HCT116 (cell line): ENCODE results near the gene SPAM1. TPM values are rescaled to one million over a fixed set of nuclear protein-coding genes. Genes with fewer than 3 reads are reported as not detected.

Experiments used
- ATAC-seq: fragments of 200-7000 bp; cut with Tn5 transposase; 2 replicates; pipeline ENCODE4 v1.9.1; 2020; ENCODE audit warnings: mild to moderate bottlenecking, moderate library complexity
- BruUV-seq: library from RNA; stranded (reverse); fragments of 400-500 nt; replicated peaks from 2 replicates; lab custom pipeline; 2021; lab: Mats Ljungman, UMichigan
- CTCF ChIA-PET: fragments of 300-600 bp; sonication (Branson Sonifier 250); formaldehyde crosslinking; loops from one replicate; lab custom pipeline; 2021; ENCODE audit warnings: antibody characterized with exemption; lab: Charles Lee
- POLR2A ChIA-PET: fragments of 300-600, 350-600 bp; sonication (Branson Sonifier 250); formaldehyde crosslinking; loops from one replicate; lab custom pipeline; 2021; ENCODE audit warnings: antibody characterized with exemption; lab: Charles Lee
- RAD21 ChIA-PET, 2 experiments: fragments of 300-600 bp; sonication (Branson Sonifier 250); formaldehyde crosslinking; loops; one replicate each; lab custom pipeline; 2023; ENCODE audit warnings: low total read pairs in 2 of 2; ENCODE audit not compliant: uncharacterized antibody in 2 of 2, unreplicated experiment in 2 of 2, low non-redundant PET in 1 of 2; lab: Charles Lee
- DNase-seq: peaks from one replicate; pipeline ENCODE4 v3.0.0-alpha.2; 2010; ENCODE audit warnings: low read depth, low spot score
- H2AFZ ChIP-seq: fragments of 200-600 bp; shearing (Covaris generic), sonication (generic); 2 replicates; pipeline ENCODE4 v1.6.1; 2017; ENCODE audit warnings: low read depth, mixed run types, mixed read lengths, antibody characterized with exemption, low read length; ENCODE audit not compliant: poor library complexity, severe bottlenecking
- H3K27ac ChIP-seq: 2 replicates; pipeline ENCODE4 v1.5.1; 2012; ENCODE audit warnings: low read depth, low read length
- H3K27me3 ChIP-seq: fragments of 200-600 bp; sonication (generic); 2 replicates; pipeline ENCODE4 v1.6.1; 2016; ENCODE audit warnings: mixed run types, low read length, mixed read lengths; ENCODE audit not compliant: insufficient read depth
- H3K36me3 ChIP-seq, 2 experiments: fragments of 200-500 bp in 1 of 2; fragments of 200-600 bp in 1 of 2; sonication (Bioruptor generic) in 1 of 2; sonication (generic) in 1 of 2; 2 replicates each; pipeline versions ENCODE4 v1.5.1 to v1.6.1; 2014 to 2016; ENCODE audit warnings: low read length in 2 of 2, inconsistent platforms in 1 of 2, mixed read lengths in 1 of 2, mixed run types in 1 of 2; ENCODE audit not compliant: insufficient read depth in 2 of 2, control insufficient read depth in 1 of 2
- H3K4me1 ChIP-seq, 2 experiments: fragments of 200-600 bp in 1 of 2; sonication (generic) in 1 of 2; 2 replicates each; pipeline versions ENCODE4 v1.5.1 to v1.6.1; 2012 to 2017; ENCODE audit warnings: low read length in 2 of 2, inconsistent platforms in 1 of 2, mild to moderate bottlenecking in 1 of 2, mixed read lengths in 1 of 2, mixed run types in 1 of 2, moderate library complexity in 1 of 2; ENCODE audit not compliant: insufficient read depth in 2 of 2, control insufficient read depth in 1 of 2
- H3K4me2 ChIP-seq: fragments of 200-600 bp; sonication (generic); 2 replicates; pipeline ENCODE4 v1.6.1; 2017; ENCODE audit warnings: mixed run types, low read length, mixed read lengths
- H3K4me3 ChIP-seq, 2 experiments: fragments of 200-600 bp in 1 of 2; sonication (generic) in 1 of 2; replicated peaks in 1 of 2; 2 replicates each; pipeline ENCODE4 v1.5.1; 2011 to 2016; ENCODE audit warnings: low read length in 2 of 2, control low read depth in 1 of 2, low read depth in 1 of 2, mild to moderate bottlenecking in 1 of 2, mixed read lengths in 1 of 2, mixed run types in 1 of 2
- H3K79me2 ChIP-seq: fragments of 200-600 bp; sonication (generic); 2 replicates; pipeline ENCODE4 v1.6.1; 2017; ENCODE audit warnings: mild to moderate bottlenecking, mixed run types, low read length, moderate library complexity, mixed read lengths; ENCODE audit not compliant: insufficient read depth
- H3K9ac ChIP-seq: fragments of 200-600 bp; sonication (generic); 2 replicates; pipeline ENCODE4 v1.6.1; 2016; ENCODE audit warnings: low read length, mixed read lengths
- H3K9me2 ChIP-seq: fragments of 200-600 bp; sonication (generic), shearing (Covaris generic); 2 replicates; pipeline ENCODE4 v1.6.1; 2017; ENCODE audit warnings: mixed run types, mild to moderate bottlenecking, moderate library complexity; ENCODE audit not compliant: insufficient read depth
- H3K9me3 ChIP-seq, 2 experiments: fragments of 200-500 bp in 1 of 2; fragments of 200-600 bp in 1 of 2; sonication (Bioruptor generic) in 1 of 2; sonication (generic) in 1 of 2; 2 replicates each; pipeline ENCODE4 v1.6.1; 2014 to 2017; ENCODE audit warnings: low read length in 2 of 2, mixed read lengths in 2 of 2, inconsistent platforms in 1 of 2, low read depth in 1 of 2, mild to moderate bottlenecking in 1 of 2, mixed run types in 1 of 2, moderate library complexity in 1 of 2; ENCODE audit not compliant: control insufficient read depth in 1 of 2, insufficient read depth in 1 of 2
- H4K20me1 ChIP-seq: fragments of 200-600 bp; sonication (generic), shearing (Covaris generic); 2 replicates; pipeline ENCODE4 v1.6.1; 2017; ENCODE audit warnings: mixed run types, mild to moderate bottlenecking, moderate library complexity; ENCODE audit not compliant: insufficient read depth
- CEBPB ChIP-seq: IDR thresholded peaks from 2 replicates; pipeline ENCODE4 v1.6.1; 2012; ENCODE audit warnings: low read depth
- EGR1 ChIP-seq: IDR thresholded peaks from 2 replicates; pipeline ENCODE4 v1.6.1; 2012; ENCODE audit warnings: low read depth
- ELF1 ChIP-seq: IDR thresholded peaks from 2 replicates; pipeline ENCODE4 v1.6.1; 2012; ENCODE audit warnings: low read depth, borderline replicate concordance
- EZH2phosphoT487 ChIP-seq: fragments of 200-600 bp; IDR thresholded peaks from 2 replicates; pipeline ENCODE4 v1.6.1; 2018; ENCODE audit warnings: antibody characterized with exemption, borderline replicate concordance
- JUND ChIP-seq: IDR thresholded peaks from 2 replicates; pipeline ENCODE4 v1.6.1; 2012
- POLR2AphosphoS5 ChIP-seq: IDR thresholded peaks from 2 replicates; pipeline ENCODE4 v1.6.1; 2011; ENCODE audit warnings: mild to moderate bottlenecking, low read depth, low read length, moderate library complexity
- SRF ChIP-seq: IDR thresholded peaks from 2 replicates; pipeline ENCODE4 v1.6.1; 2012; ENCODE audit warnings: low read depth
- TCF7L2 ChIP-seq: IDR thresholded peaks from 2 replicates; pipeline ENCODE4 v1.7.0; 2011; ENCODE audit warnings: borderline replicate concordance, inconsistent platforms; ENCODE audit not compliant: insufficient read depth, insufficient read length; ENCODE audit errors: extremely low read depth
- YY1 ChIP-seq: IDR thresholded peaks from 2 replicates; pipeline ENCODE4 v1.6.1; 2011; ENCODE audit warnings: low read length, low read depth, moderate library complexity, mild to moderate bottlenecking; ENCODE audit not compliant: insufficient replicate concordance; ENCODE audit errors: extremely low read depth
- intact Hi-C: fragments of 100-400 bp; cut with micrococcal nuclease; formaldehyde crosslinking; loops from 2 replicates; pipeline ENCODE4 v1.10.0; 2022
- total RNA-seq: library from RNA; stranded (reverse); gene quantifications from one replicate; pipeline ENCODE4 v1.2.1, GENCODE V29; 2021; ENCODE audit not compliant: unreplicated experiment
- TF ChIP-seq, protein P1 (sequence below): IDR thresholded peaks from 2 replicates; pipeline ENCODE4 v1.6.1; 2011; ENCODE audit warnings: mild to moderate bottlenecking, low read length, moderate library complexity; ENCODE audit not compliant: insufficient replicate concordance; ENCODE audit errors: extremely low read depth

Gene SPAM1
- total RNA-seq, 1 experiment from 2014 or later: not detected

DNA sequence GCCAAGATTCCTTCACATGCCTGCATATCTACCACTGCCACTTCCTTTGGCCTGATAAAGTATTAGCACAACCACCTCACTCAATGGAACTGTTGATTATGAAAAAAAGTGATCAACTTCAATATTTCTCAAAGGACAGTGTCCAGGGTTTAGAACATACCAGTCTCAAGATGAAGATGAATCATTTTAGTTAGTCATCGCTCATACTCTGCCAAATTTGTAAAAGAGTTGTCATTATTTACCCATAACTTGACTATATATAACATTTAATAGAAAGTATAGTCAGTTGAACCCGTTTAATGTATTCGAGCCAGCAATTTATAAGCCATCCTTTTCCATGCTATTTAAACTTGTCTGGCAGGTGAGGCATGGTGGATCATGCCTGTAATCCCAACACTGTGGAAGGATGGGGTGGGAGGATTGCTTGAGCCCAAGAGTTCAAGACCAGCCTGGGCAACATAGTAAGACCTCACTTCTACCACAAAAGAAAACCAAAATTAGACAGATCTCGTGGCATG is 33.2 kb downstream of the SPAM1 start:
- no TSS peak for BruUV-seq
- DNase-seq: no peak
- Histone ChIP-seq H2AFZ (no peak overlapping the region), H3K36me3 (no peaks in the 10 kb centered on the region), H3K27ac (no peak overlapping the region), H3K4me3 (no peak overlapping the region), H3K9me3 (no peaks in the 10 kb centered on the region), H3K9me2 (no peaks in the 10 kb centered on the region), H4K20me1 (no peaks in the 10 kb centered on the region), H3K4me2 (no peak overlapping the region), H3K27me3 (no peaks in the 10 kb centered on the region), H3K4me1 (no peaks in the 10 kb centered on the region), H3K9ac (no peak overlapping the region), H3K79me2 (no peaks in the 10 kb centered on the region)
- POLR2A ChIA-PET: no interaction called here
- intact Hi-C loops: no loop called here
- RAD21 ChIA-PET: no interaction called here
- TF ChIP-seq EZH2phosphoT487 (no peak), JUND (no peak), POLR2AphosphoS5 (no peak), SRF (no peak), ELF1 (no peak), EGR1 (no peak), CEBPB (no peak), TCF7L2 (no peak), YY1 (no peak)
- TF ChIP-seq, protein P1, sequence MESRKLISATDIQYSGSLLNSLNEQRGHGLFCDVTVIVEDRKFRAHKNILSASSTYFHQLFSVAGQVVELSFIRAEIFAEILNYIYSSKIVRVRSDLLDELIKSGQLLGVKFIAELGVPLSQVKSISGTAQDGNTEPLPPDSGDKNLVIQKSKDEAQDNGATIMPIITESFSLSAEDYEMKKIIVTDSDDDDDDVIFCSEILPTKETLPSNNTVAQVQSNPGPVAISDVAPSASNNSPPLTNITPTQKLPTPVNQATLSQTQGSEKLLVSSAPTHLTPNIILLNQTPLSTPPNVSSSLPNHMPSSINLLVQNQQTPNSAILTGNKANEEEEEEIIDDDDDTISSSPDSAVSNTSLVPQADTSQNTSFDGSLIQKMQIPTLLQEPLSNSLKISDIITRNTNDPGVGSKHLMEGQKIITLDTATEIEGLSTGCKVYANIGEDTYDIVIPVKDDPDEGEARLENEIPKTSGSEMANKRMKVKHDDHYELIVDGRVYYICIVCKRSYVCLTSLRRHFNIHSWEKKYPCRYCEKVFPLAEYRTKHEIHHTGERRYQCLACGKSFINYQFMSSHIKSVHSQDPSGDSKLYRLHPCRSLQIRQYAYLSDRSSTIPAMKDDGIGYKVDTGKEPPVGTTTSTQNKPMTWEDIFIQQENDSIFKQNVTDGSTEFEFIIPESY: no peak
- CTCF ChIA-PET: no interaction called here
- no peak for ATAC-seq
